Activated CD4-positive, alpha-beta memory T cell treated with anti-CD3 and anti-CD28 coated beads, Interleukin-2, amount 10 ng/mL, durations not matched to agents 7 days and 5 days (primary cell): Measurements from ENCODE around the gene AP1S3. TPM values are rescaled to one million over a fixed set of nuclear protein-coding genes. Genes with fewer than 3 reads are reported as not detected.

Experiments
- CTCF ChIA-PET: fragments of 350-600 bp; sonication (Branson Sonifier 250); formaldehyde crosslinking; loops from one replicate; lab custom pipeline; 2021; ENCODE audit warnings: antibody characterized with exemption, inconsistent platforms; lab: Charles Lee
- POLR2A ChIA-PET: fragments of 350-600 bp; sonication (Branson Sonifier 250); formaldehyde crosslinking; loops from one replicate; lab custom pipeline; 2021; ENCODE audit warnings: antibody characterized with exemption; lab: Charles Lee
- DNase-seq: peaks from one replicate; pipeline ENCODE4 v3.0.0-alpha.2; 2020
- H3K27ac Mint-ChIP-seq: one replicate; pipeline ENCODE4 v1.8.0; 2021; ENCODE audit warnings: mild to moderate bottlenecking, mixed read lengths
- H3K27me3 Mint-ChIP-seq: one replicate; pipeline ENCODE4 v1.8.0; 2021; ENCODE audit warnings: mixed read lengths
- H3K36me3 Mint-ChIP-seq: one replicate; pipeline ENCODE4 v1.8.0; 2021; ENCODE audit warnings: low read depth, mixed read lengths
- H3K4me1 Mint-ChIP-seq: one replicate; pipeline ENCODE4 v1.8.0; 2021; ENCODE audit warnings: mixed read lengths
- H3K4me3 Mint-ChIP-seq: one replicate; pipeline ENCODE4 v1.8.0; 2021; ENCODE audit warnings: mild to moderate bottlenecking, mixed read lengths
- H3K9me3 Mint-ChIP-seq: one replicate; pipeline ENCODE4 v1.8.0; 2021; ENCODE audit warnings: mixed read lengths
- total RNA-seq, 2 experiments: library from RNA; stranded (reverse); gene quantifications; one replicate each; pipeline ENCODE4 v1.2.3, GENCODE V29; 2021

Gene AP1S3
- total RNA-seq, 2 experiments from 2014 or later, result 6.4 to 6.9 TPM

GRCh38 chr2:223722226-223722625, 115.2 kb downstream of the AP1S3 start:
- no peak overlapping the region for H3K27ac Mint-ChIP-seq
- peaks cover 7% of the 10 kb centered on the region for H3K27me3 Mint-ChIP-seq
- no peak overlapping the region for H3K4me3 Mint-ChIP-seq
- H3K9me3 Mint-ChIP-seq, result peaks cover 4% of the 10 kb centered on the region
- CTCF ChIA-PET, result no interaction called here
- POLR2A ChIA-PET, result no interaction called here
- no peak for DNase-seq
- no peaks in the 10 kb centered on the region for H3K36me3 Mint-ChIP-seq
- peaks cover 2% of the 10 kb centered on the region for H3K4me1 Mint-ChIP-seq

- DNase-seq, result no peak
- no peak overlapping the region for H3K27ac Mint-ChIP-seq
- no peaks in the 10 kb centered on the region for H3K36me3 Mint-ChIP-seq
- H3K27me3 Mint-ChIP-seq, result peaks cover 7% of the 10 kb centered on the region
- no peak overlapping the region for H3K4me3 Mint-ChIP-seq
- H3K4me1 Mint-ChIP-seq, result peaks cover 2% of the 10 kb centered on the region
- H3K9me3 Mint-ChIP-seq, result peaks cover 4% of the 10 kb centered on the region
- ChIA-PET POLR2A (no interaction called here), CTCF (no interaction called here)
Measured at GRCh38 chr2:223721746-223722145, 115.6 kb downstream of the AP1S3 start.

GRCh38 chr2:223720367-223720766, 117.0 kb downstream of the AP1S3 start:
- POLR2A ChIA-PET, result no interaction called here
- Mint-ChIP-seq H3K4me1 (peaks cover 2% of the 10 kb centered on the region), H3K36me3 (no peaks in the 10 kb centered on the region), H3K9me3 (peaks cover 4% of the 10 kb centered on the region), H3K27me3 (peaks cover 8% of the 10 kb centered on the region), H3K4me3 (no peak overlapping the region), H3K27ac (no peak overlapping the region)
- CTCF ChIA-PET, result interaction anchor here (0.9 kb wide), 1 partner anchor 55 kb away, joined by 3 read pairs; no protein-coding TSS in a partner anchor
- no peak for DNase-seq

GRCh38 chr2:223712642-223713041, 124.7 kb downstream of the AP1S3 start:
- ChIA-PET CTCF (no interaction called here), POLR2A (no interaction called here)
- H3K27ac Mint-ChIP-seq, result no peak overlapping the region
- H3K9me3 Mint-ChIP-seq, result peaks cover 1% of the 10 kb centered on the region
- peaks cover 12% of the 10 kb centered on the region for H3K27me3 Mint-ChIP-seq
- DNase-seq, result no peak
- no peaks in the 10 kb centered on the region for H3K4me1 Mint-ChIP-seq
- no peak overlapping the region for H3K4me3 Mint-ChIP-seq
- no peaks in the 10 kb centered on the region for H3K36me3 Mint-ChIP-seq

DNA sequence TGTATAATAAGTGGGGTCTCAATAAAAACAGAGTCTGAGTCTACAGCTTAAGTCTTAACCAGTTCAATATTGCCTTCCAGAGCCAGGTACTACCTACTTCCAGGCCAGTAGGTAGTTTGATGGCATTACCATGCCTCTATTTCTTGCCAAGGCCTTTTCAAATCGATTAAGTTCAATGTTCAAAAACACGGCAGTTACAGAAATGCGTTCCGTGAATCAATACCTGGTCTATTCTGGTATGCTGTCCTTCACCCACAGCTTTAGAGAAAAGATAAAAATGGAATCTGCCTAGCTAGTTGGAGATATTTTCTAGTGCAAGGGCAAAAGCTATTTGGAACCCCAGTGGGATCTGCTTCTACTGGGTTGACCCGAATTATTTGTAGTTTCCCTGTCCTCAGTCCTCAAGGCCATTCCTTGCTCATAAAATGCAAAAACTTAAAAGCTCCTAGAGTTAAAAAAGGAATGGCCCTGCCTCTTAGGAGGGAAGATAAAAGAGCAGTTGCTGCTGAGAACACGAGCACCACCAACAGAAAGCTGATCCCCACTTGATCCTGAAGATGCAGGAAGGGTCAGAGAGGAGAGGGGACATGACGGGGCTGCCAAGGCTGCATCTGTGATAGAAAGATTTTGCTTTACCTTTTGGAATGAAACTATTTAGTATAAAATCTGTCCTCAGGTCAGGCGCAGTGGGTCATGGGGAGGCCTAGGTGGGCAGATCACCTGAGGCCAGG, 125.6 kb downstream of the AP1S3 start:
- no peaks in the 10 kb centered on the region for H3K36me3 Mint-ChIP-seq
- no peaks in the 10 kb centered on the region for H3K9me3 Mint-ChIP-seq
- ChIA-PET POLR2A (no interaction called here), CTCF (no interaction called here)
- no peaks in the 10 kb centered on the region for H3K4me1 Mint-ChIP-seq
- H3K27me3 Mint-ChIP-seq, result peaks cover 12% of the 10 kb centered on the region
- no peak for DNase-seq
- H3K4me3 Mint-ChIP-seq, result no peak overlapping the region
- H3K27ac Mint-ChIP-seq, result no peak overlapping the region

Other genes starting within 250 kb of the AP1S3 start
- gene SCG2, start 235.2 kb downstream of the AP1S3 start, total RNA-seq, result under 1 TPM in 1 of 2 experiments, not detected in 1; 0.15 TPM
- 10 to 100 TPM; 66.2 to 70.9 TPM for gene WDFY1, start 107.8 kb upstream of the AP1S3 start, total RNA-seq
- 10 to 100 TPM; 32.5 to 33.0 TPM for gene MRPL44, start 119.9 kb upstream of the AP1S3 start, total RNA-seq
- gene SERPINE2, start 201.7 kb upstream of the AP1S3 start, total RNA-seq, result 1 to 10 TPM; 7.4 to 7.9 TPM